Activated CD8-positive, alpha-beta memory T cell treated with anti-CD3 and anti-CD28 coated beads, Interleukin-2, amount 50 U/mL, for 4 hours (primary cell): ENCODE results near the gene NOLC1.

Experiments
- DNase-seq: peaks from one replicate; pipeline ENCODE4 v3.0.0-alpha.2; 2020

The NOLC1 gene

GRCh38 chr10:102151774-102152544, at the start of gene NOLC1:
NOLC1 (plus strand) TSS chr10:102152389; CDS start chr10:102152411, 22 bp downstream.
- peak; percentile 100 for DNase-seq

DNA sequence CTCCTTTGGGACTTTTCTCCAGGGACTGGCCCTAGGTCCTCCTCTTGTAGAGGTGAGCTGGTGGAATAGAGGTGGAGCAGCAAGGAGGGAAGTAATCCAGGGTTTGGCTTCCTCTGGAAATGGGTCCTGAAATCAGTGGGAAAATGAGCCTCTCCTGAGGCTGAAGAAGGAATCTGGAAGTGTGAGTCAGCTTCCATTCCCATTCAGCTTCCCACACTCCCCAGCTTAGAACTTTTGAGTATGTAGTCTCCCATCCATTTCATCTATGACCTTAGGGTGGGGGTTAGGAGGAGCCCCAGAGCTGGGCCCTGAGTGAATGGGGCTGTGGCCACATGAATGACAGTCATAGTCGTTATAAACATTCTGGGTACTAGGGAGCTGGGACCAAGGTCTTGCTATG, 49.8 kb upstream of the NOLC1 start:
- no peak for DNase-seq

GRCh38 chr10:102106998-102107397, 45.2 kb upstream of the NOLC1 start:
- DNase-seq = no peak

GRCh38 chr10:102109166-102110116, 42.7 kb upstream of the NOLC1 start:
- DNase-seq = no peak

DNA sequence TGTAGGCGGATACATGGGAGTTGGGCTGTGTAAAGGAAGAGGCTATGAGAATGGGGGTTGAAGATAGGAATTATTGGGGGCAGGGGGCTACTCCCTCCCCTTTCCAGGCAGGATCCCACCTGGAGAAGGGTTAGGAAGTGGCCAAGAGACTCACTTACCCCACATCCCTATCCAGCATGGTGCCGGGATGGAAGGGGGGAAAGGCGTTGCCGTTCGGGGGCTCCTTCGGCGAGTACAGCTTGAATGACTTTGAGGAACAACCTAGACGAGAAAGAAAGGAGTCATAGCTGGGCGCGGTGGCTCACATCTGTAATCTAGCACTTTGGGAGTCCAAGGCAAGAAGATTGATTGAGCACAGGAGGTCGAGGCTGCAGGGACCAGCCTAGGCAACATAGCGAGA, 40.9 kb upstream of the NOLC1 start:
- DNase-seq = no peak

GRCh38 chr10:102112210-102112817, 39.9 kb upstream of the NOLC1 start:
- DNase-seq = no peak

DNA sequence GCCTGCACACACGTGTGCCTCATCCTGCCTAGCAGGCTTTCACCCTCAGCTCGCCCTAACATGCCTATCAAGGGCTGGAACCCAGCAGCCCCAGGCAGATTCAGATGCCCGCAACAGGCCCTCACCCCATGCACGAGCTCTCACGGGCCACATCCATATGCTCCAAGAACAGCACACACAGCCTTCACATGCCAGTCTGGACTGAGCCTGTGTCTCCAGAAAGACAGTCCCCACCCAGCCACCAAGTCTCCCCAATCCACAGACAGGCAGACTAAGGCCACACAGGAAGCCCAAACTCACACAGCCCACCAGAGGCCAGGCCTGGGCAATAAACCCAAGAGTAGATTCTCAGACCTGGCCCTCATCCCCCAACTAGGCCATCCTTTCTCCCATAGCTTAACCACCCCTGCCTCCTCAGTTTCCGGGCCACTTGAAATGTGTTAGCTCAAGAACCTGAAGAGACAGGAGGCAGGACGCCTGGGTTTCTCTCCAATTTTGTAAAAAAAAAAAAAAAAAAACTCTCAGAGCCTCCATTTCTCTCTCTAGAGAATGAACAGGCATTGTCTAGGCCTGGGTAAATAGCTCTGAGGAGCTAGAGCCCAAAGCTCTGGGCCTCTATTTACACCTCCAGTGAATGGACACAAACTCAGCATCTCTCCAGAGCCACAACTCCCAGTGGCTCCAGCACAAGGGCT, 38.8 kb upstream of the NOLC1 start:
- DNase-seq = no peak

GRCh38 chr10:102113956-102114857, 38.0 kb upstream of the NOLC1 start:
- DNase-seq = no peak

DNA sequence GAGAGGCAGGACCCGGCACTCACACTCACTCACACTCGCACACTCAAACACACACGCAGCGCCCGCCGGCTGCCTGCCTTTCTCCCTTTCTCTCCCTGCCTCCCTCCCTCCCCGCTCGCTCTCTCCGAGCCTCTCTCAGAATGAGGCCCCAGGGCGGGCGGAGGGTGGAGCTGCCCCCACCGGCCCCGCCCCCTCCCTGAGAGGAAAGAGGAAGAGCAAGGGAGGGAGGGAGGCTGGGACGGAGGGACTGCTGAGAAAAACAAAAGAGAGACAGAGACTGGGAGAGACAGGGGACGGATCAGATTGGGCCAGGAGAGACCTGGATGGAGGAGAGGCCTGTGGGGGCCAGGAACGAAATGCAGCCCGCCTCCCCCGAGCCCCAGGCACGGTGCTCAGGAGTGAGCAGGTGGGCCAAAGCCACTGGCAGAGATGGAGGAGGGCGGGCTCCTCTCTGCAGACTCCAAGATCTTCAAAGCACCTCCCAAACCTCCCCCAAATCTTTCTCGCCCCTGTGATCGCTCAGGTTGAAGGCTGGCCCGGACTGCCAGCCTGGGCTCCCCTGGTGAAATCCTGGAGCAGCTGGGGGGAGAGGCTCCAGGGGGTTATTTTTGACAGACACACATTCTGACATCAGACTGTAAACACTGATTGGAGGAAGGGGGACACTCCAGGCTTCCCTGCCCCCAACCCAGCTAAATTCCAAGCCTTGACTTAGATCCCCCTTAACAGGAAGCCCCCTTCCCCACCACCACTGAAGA, 37.1 kb upstream of the NOLC1 start:
- DNase-seq = peak; percentile 83

- no peak for DNase-seq
Observed at GRCh38 chr10:102115775-102116174, 36.4 kb upstream of the NOLC1 start.

DNA sequence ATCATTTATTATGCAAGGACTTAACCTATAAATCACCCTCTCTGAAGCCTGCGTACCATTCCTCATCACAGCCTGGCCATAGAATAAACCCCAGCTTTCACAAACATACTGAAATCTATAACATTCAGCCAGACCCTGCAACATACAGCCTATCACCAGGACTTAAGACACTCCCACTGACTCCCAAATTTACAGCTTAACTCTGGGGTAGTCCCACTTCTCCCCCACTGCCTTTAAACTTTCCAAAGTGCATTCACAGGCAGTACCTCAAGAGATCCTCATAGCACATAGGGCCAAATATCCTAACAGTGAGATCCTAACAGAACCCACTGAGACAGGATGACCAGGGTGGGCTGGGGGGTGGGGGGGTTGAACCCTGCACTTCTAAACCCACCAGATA, 35.5 kb upstream of the NOLC1 start:
- no peak for DNase-seq

DNA sequence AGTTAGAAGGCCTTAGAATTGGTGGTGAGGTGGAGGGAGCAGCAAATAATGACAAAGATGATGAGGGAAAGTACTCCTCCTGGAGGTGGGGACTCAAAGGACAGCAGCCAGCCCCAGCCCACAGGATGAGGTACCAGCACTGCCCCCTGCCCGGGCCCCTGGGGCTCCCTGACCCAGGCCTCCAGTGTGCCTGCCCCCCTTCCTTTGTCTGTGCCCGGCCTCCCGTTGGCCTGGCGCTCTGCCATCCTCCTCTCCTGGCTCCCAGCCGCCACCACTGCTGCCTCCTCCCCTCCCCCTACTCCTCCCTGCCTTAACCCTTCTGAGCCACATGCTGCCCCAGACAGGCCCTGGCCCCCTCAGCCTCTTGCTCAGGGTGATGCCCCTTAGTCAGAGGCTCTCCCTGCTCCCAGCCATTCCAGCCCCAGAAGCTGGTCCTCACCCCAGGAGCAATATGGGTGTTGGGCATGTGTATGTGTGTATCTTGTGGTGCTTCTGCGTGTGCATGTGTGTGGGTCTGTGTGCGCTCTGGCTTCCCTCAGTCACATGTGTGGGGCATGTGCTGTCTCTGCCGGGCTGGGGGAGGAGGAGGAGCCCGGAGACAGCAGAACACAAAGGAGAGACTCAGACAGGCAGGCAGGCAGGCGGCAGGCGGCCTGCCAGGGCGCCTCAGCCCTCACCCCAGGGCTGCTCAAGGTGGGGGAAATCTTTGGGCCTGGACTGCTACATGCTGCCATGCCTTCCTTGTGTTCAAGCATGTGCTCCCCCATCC, 34.6 kb upstream of the NOLC1 start:
- peak; percentile 59 for DNase-seq

DNA sequence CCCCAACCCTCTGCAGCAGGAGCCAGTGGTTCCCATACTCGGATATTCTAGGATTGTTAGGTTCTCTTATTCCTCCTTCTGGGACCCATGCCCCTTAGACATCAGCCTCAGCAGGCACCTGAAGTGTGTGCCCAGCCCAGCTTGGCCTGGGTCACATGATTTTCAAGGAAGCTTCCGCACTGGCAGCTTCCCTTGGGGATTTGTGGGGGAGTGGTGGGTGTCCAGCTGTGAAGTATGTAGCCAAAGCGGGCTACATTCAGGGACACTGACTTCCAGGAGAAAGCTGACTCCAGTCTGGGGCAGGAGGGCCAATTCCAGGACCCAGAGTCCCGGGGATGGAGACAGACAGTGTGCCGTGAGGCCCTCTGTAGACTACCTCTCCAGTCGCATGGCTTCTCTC, 33.3 kb upstream of the NOLC1 start:
- no peak for DNase-seq

- DNase-seq = peak; percentile 47
Observed at GRCh38 chr10:102119417-102120141, 32.6 kb upstream of the NOLC1 start.

- DNase-seq = peak; percentile 63
Observed at GRCh38 chr10:102120142-102120990, 31.8 kb upstream of the NOLC1 start, which contains the start of gene LDB1. LDB1 (minus strand) TSS chr10:102120368; CDS start chr10:102120110, 258 bp downstream.

DNA sequence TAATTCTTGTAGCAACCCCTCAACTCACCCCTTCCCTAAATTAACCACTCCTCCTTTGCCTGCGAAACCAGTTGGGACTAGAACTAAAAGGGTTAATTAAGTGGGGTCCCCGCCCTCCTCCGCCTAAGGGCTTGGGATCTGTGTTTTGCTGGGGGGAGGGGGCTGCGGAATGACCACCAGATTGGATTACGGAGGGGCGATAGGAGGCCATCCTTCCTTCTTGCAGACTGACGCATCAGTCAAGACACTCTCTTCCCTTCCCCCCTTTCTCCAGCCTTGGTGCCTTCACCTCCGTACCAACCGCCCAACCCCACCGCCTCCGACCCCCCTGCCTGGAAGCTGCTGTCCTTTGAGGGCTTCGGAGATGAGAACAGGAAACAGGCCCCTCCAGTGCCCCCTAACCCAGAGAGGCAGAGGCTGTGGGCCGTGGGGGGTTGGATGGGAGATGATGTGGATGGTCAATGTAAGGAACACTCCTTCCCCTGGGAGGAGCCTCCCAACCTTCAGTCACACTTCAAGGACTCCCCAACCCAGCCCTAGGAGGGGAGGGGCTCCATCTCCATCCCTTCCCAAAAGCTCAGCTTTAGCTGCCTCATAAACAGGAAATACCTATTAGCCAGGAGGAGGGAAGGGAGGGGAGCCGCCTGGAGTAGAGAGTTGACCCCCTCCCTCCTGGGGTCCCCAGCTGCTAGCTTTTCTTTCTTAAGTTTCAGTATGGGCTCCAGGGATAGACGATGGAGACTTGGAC, 31.0 kb upstream of the NOLC1 start:
- DNase-seq = no peak

- DNase-seq = no peak
Observed at GRCh38 chr10:102121739-102122372, 30.3 kb upstream of the NOLC1 start.
